Spleen (tissue), 11 donors: Measurements from ENCODE around the gene KIF26B. TPM values are rescaled to one million over a fixed set of nuclear protein-coding genes. Genes with fewer than 3 reads are reported as not detected.

Experiments used
- DNase-seq: peaks from one replicate; pipeline ENCODE4 v3.0.0-alpha.2; 2020
- H3K27ac ChIP-seq, 8 donors: fragments of 200-600 bp; sonication (generic) in 7 of 8; 1 replicate in 4 of 8; 2 replicates in 4 of 8; pipeline versions ENCODE4 v1.5.0 to v1.8.0; 2016 to 2021; ENCODE audit warnings: inconsistent platforms in 4 of 8, mild to moderate bottlenecking in 4 of 8, moderate library complexity in 1 of 8
- H3K27me3 ChIP-seq, 7 donors: fragments of 200-600 bp; sonication (generic) in 6 of 7; replicated peaks in 1 of 7; 1 replicate in 4 of 7; 2 replicates in 3 of 7; pipeline versions ENCODE4 v1.5.0 to v1.8.0; 2016 to 2021; ENCODE audit warnings: inconsistent platforms in 3 of 7, mild to moderate bottlenecking in 1 of 7
- H3K36me3 ChIP-seq, 6 donors: fragments of 200-600 bp; sonication (generic) in 5 of 6; 1 replicate in 4 of 6; 2 replicates in 2 of 6; pipeline versions ENCODE4 v1.5.0 to v1.8.0; 2016 to 2021; ENCODE audit warnings: inconsistent platforms in 2 of 6
- H3K4me1 ChIP-seq, 6 donors: fragments of 200-600 bp; sonication (generic) in 5 of 6; 1 replicate in 3 of 6; 2 replicates in 3 of 6; pipeline versions ENCODE4 v1.5.0 to v1.8.0; 2016 to 2021; ENCODE audit warnings: inconsistent platforms in 3 of 6
- H3K4me3 ChIP-seq, 8 donors: fragments of 200-600 bp; sonication (generic) in 7 of 8; 1 replicate in 4 of 8; 2 replicates in 4 of 8; pipeline versions ENCODE4 v1.5.0 to v1.8.0; 2016 to 2021; ENCODE audit warnings: inconsistent platforms in 4 of 8, mild to moderate bottlenecking in 4 of 8, moderate library complexity in 2 of 8
- H3K9me3 ChIP-seq, 8 donors: fragments of 200-600 bp; sonication (generic) in 7 of 8; 1 replicate in 4 of 8; 2 replicates in 4 of 8; pipeline versions ENCODE4 v1.5.0 to v1.8.0; 2016 to 2021; ENCODE audit warnings: inconsistent platforms in 4 of 8
- CTCF ChIP-seq, 11 experiments: fragments of 200-600 bp in 7 of 11; fragments of 450-650 bp in 4 of 11; sonication (generic) in 4 of 11; IDR thresholded peaks in 8 of 11; conservative IDR thresholded peaks in 3 of 11; 1 replicate in 7 of 11; 2 replicates in 4 of 11; pipeline versions ENCODE4 v1.4.0 to v1.8.0; 2016 to 2021; ENCODE audit warnings: antibody characterized with exemption in 11 of 11, inconsistent platforms in 4 of 11, mild to moderate bottlenecking in 1 of 11
- POLR2A ChIP-seq, 3 donors: fragments of 450-650 bp; IDR thresholded peaks; one replicate each; pipeline ENCODE4 v1.5.1; 2017; ENCODE audit warnings: antibody characterized with exemption in 3 of 3, mild to moderate bottlenecking in 1 of 3
- POLR2AphosphoS5 ChIP-seq, 3 donors: sonication (generic); formaldehyde crosslinking; IDR thresholded peaks; one replicate each; pipeline ENCODE4 v1.5.1; 2017; ENCODE audit warnings: antibody characterized with exemption in 3 of 3
- WGBS, 5 donors: extraction: QIAGEN DNeasy Blood & Tissue Kit in 3 of 5; methylation state at CpG; one replicate each; pipeline versions ENCODE4 v1.1.5 to v1.1.7; 2013 to 2018; 5-methylcytosine and 5-hydroxymethylcytosine counted together
- intact Hi-C: fragments of 100-400 bp; cut with DNase I; formaldehyde crosslinking; loops from one replicate; pipeline ENCODE4 v1.15.0; 2023; ENCODE audit warnings: low total_unique reads
- polyA plus RNA-seq, 3 donors: library from polyadenylated mRNA; stranded (reverse); fragments of 200-250 nt; gene quantifications; one replicate each; pipeline ENCODE4 v1.2.1, GENCODE V29; 2013
- total RNA-seq, 7 donors: library from RNA; depleted of rRNA in 3 of 7; stranded (reverse); fragments of >200 nt in 3 of 7; fragmentation: NEBNext Ultra II Directional in 4 of 7; extraction: Animal tissue kit (Norgen Biotek cat#: 25700) in 4 of 7; gene quantifications; one replicate each; pipeline versions ENCODE4 v1.1.0 to v1.2.1, GENCODE V29; 2016 to 2021
- donor health status: healthy with polysubstance abuse.
- donor health status: DM: no; HTN: no; CAD: no; lungs with moderate emphysema.
- donor health status: DM: no; HTN: no; CAD: no.
- donor health status: Bipolar disorder and iron deficiency.
- donor health status: healthy.
- donor health status: DM: no; HTN: no; CAD: no.
- donor health status: DM: yes; HTN: yes; CAD: no.

The KIF26B gene
- total and polyA plus RNA-seq, 10 donors: 0.07 to 4.5 (median 0.60) TPM; not detected in 1

- intact Hi-C loops: no loop called here
- H3K36me3 ChIP-seq: no peaks in the 10 kb centered on the region
- H3K27ac ChIP-seq: no peak overlapping the region
- no peaks in the 10 kb centered on the region for H3K4me1 ChIP-seq
- H3K4me3 ChIP-seq: no peak overlapping the region
- no peak for TF ChIP-seq POLR2AphosphoS5 (IDR thresholded peaks at IDR 0.05)
- TF ChIP-seq POLR2A (IDR thresholded peaks at IDR 0.05): no peak
- TF ChIP-seq CTCF (IDR thresholded peaks at IDR 0.05 in 8 of 11, conservative IDR thresholded peaks at IDR 0.05 in 3 of 11): no peak
- no peaks in the 10 kb centered on the region for H3K27me3 ChIP-seq
- peaks cover 0 to 8% (median 0%) of the 10 kb centered on the region in 8 donors for H3K9me3 ChIP-seq
- 86 to 91% (median 88%) methylated on average over 26 of the region's 26 CpGs for WGBS, 5 donors
- DNase-seq: no peak
These were observed 435.1 kb downstream of the KIF26B start for GRCh38 chr1:245589906-245590305.

GRCh38 chr1:245590726-245591125 lies 435.9 kb downstream of the KIF26B start:
- Histone ChIP-seq H3K27ac (no peak overlapping the region), H3K4me3 (no peak overlapping the region), H3K9me3 (peaks cover 0 to 8% (median 0%) of the 10 kb centered on the region in 8 donors), H3K36me3 (no peaks in the 10 kb centered on the region), H3K4me1 (no peaks in the 10 kb centered on the region), H3K27me3 (no peaks in the 10 kb centered on the region)
- intact Hi-C loops: no loop called here
- TF ChIP-seq POLR2AphosphoS5 (IDR thresholded peaks at IDR 0.05): no peak
- no peak for DNase-seq
- WGBS, 5 donors: 81 to 92% (median 86%) methylated on average over 4 of the region's 4 CpGs

DNA sequence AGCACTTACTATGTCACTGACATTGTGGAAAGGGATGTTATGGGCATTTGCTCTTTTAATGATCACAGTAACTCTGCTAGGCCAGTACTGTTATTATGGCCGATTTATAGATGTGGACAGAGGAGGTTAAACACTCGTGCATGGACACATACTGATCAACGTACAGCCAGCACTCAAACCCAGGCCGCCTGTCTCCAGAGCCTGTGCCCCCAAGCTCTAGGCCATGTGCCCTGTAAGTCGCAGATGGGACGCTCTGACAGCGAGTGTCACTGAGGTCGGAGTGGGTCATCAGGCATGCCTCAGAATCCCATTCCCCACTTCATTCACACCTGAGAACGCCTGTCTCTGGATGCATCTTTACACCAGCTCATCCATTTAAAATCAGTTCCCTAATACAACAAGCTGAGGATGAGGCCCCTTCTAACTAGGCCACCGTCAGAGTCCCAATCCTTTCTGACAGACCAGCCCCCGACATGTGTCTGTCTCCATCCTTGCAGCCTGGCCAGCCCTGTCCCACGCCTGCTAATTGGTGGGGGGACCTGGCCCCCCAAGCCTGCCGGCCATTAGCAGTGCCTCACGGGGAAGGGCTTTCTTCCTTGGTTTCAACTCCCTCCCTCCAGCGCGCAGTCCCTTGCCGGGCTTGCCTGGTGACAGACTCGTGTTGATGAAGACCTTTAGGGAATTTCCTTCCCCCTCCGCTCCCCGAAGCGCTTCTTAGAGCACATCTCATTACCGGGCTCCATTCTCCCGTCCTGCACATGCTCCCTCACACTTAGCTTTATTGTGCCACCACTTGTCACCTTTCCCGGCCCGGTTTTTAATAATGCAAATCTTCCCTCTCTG lies 436.8 kb downstream of the KIF26B start:
- Histone ChIP-seq H3K27ac (no peak overlapping the region), H3K4me1 (no peaks in the 10 kb centered on the region), H3K4me3 (no peak overlapping the region), H3K27me3 (no peaks in the 10 kb centered on the region), H3K36me3 (no peaks in the 10 kb centered on the region), H3K9me3 (peaks cover 0 to 8% (median 0%) of the 10 kb centered on the region in 8 donors)
- intact Hi-C loops: no loop called here
- no peak for DNase-seq
- TF ChIP-seq POLR2AphosphoS5 (IDR thresholded peaks at IDR 0.05): no peak
- TF ChIP-seq CTCF (IDR thresholded peaks at IDR 0.05 in 8 of 11, conservative IDR thresholded peaks at IDR 0.05 in 3 of 11): no peak
- no peak for TF ChIP-seq POLR2A (IDR thresholded peaks at IDR 0.05)
- 84 to 90% (median 87%) methylated on average over 24 to 25 of the region's 25 CpGs for WGBS, 5 donors

- no peaks in the 10 kb centered on the region for H3K36me3 ChIP-seq
- no peak overlapping the region for H3K27ac ChIP-seq
- no peak overlapping the region for H3K4me3 ChIP-seq
- intact Hi-C loops: no loop called here
- H3K27me3 ChIP-seq: no peaks in the 10 kb centered on the region
- 91 to 95% (median 92%) methylated on average over 9 of the region's 9 CpGs for WGBS, 5 donors
- peaks cover 0 to 8% (median 0%) of the 10 kb centered on the region in 8 donors for H3K9me3 ChIP-seq
- DNase-seq: no peak
- TF ChIP-seq POLR2A (IDR thresholded peaks at IDR 0.05) (no peak), POLR2AphosphoS5 (IDR thresholded peaks at IDR 0.05) (no peak), CTCF (IDR thresholded peaks at IDR 0.05 in 8 of 11, conservative IDR thresholded peaks at IDR 0.05 in 3 of 11) (no peak)
- H3K4me1 ChIP-seq: no peaks in the 10 kb centered on the region
These were observed 437.3 kb downstream of the KIF26B start for GRCh38 chr1:245592189-245592460.
